COLO668 (cell line): Measurements from ENCODE around the gene TRAT1.

Source experiments
- DNase-seq: peaks from one replicate; lab custom pipeline; 2025; ENCODE audit not compliant: unreplicated experiment; lab: John Stamatoyannopoulos, UW

The TRAT1 gene

DNA sequence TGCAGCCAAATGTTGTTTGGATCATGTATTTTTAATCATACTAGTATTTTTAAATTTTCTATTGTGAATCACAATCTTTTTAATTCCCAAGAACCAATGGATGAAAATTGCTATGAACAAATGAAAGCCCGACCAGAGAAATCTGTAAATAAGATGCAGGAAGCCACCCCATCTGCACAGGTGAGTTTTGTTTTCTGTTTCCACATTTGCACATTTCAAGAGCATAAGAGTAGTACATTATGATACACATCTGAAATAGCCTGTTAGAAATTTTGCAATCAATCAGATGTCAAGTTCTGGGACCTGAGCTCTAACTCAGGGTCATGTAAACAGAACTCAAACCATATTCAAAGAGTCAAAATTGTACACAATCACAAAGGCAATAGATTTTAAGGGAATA, 26.5 kb downstream of the TRAT1 start:
- DNase-seq, result no peak

DNA sequence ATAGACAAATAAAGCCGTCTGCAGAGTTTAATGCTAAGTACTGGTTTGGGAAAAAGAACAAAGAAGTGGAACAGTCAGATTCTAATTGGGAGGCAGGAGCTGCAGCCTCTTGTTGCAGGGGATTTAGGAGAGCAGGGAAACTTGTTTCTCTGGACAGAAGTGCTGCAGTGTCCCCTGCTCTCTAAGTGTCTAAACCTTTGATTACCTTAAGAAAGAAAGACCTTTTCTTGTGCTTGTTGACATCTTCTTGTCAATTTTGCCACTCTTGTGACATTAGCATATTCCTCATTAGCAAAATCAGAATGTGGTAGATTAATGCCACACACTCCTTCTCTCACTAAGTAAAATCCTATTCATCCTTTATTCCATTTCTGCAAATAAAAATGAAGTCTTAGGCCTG, 38.8 kb downstream of the TRAT1 start:
- DNase-seq, result no peak

DNA sequence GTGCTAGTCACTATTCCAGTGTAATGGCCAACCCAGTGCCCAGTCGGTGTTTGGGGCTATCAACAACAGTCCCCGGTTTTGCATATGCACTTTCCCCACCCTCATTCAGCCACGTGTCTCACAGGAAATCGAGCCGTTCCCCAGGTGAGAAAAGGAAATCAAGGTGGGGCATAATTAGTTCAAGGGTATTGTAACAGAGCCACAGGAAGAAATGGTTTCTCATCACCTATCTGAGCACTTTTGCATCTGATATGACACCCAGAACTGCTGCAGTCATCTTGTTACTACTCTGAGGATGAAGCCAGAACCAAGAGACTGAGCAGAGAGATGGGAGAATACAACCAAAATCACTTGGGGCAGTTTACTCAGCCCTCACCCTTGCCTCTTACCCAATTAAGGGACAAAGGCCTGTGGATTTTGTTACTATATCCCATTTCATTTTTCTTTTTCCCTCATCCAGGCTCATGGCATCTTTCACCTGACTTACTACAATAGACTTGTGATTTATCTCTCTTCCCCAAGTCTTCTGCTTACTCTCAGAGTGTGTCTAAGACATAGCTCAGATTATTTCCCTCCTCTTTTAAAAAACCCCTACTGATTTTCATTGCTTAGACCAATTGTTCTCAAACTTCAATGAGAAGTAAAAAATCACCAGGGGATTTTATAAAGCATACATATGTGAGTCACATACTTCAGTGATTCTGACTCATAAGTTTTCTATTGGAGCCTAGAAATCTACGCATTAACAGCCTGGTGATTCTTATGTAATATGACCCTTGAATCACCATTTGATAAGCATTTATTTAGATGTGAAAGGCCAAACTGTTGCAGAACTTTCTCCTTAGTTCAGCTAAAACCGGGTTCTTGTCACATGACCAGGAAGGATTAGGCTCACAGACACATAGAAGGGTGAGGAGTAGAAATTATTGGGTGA, 40.5 kb downstream of the TRAT1 start:
- no peak for DNase-seq

DNA sequence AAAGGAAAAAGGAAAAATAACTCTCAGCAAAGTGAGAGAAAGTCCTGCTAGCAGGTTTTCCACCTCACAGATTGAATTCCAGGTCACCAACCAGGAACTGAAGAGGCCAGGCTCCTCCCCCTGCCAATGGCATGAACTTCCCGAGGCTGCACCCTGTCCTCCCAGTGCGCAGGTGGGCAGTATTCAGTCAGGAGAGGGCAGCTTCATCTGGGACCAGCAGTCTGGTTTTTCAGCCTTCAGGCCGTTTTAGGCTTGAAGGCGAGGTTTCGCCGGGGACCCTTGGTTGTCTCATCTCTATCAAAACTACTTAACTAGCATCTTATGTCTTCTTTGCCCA, 41.2 kb downstream of the TRAT1 start:
- DNase-seq, result no peak

DNA sequence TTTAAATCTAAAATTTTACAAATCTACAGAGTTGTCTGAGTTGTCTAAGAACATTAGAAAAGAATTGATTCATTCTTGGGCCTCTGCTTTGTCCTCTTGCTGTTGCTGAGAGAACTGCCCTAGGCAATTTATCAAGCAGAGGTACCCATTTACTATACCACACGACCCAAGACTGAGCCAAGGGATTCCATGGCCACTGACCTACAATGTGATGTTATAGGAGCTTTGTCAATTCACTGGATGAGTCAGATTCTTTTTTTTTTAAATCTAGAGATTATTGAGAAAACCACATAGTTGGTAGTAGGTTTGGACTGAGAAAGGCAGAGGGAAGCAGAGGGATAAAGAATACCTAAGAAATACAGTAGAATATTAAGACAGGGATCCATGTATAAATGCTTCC, 55.3 kb downstream of the TRAT1 start:
- no peak for DNase-seq

DNA sequence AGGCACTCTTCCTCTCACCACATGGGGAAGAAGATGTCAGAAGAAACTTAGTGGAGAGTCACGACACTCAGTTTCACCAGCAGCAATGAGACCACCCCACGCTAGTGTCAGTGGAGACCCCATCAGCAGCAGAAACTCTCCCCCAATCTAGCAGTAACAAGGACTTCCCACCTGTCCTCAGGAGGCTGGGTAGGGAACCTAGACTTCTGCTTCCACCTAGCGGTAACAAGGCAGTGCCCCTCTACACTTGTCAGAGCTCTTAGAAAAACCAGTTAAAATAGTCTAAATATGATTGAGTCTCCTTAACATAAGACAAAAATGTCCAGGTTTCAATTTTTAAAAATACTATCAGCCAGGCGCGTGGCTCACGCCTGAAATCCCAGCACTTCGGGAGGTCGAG, 57.3 kb downstream of the TRAT1 start:
- no peak for DNase-seq

DNA sequence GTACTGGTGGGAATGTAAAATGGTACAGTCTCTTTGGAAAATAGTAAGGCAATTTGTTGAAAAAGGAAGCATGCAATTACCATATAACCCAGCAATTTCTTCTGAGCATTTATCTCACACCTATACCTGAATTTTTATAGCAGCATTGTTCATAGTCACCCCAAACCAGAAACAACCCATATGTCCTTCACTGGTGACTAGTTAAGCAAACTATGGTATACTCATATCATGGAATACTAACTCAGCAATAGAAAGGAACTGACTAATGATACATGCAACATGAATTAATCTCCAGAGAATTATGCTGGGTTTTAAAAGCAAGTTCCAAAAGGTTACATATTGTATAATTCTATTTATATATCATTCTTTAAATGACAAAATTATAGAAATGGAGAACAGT, 60.2 kb downstream of the TRAT1 start:
- DNase-seq, result no peak

DNA sequence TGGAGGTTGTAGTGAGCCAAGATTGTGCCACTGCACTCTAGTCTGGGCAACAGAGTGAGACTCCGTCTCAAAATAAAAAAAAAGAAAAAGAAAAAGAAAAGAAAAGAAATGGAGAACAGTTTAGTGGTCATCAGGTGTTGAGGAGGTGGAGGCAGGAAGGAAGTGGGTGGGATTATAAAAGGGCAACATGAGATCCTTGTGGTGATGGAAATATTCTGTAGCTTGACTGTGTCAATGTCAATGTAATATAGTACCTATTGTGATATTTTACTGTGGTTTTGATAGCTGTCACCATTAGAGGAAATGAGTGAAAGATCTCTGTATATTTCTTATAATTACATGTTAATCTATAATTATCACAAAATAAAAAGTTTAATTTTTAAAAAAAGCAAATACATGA, 60.8 kb downstream of the TRAT1 start:
- DNase-seq, result no peak

DNA sequence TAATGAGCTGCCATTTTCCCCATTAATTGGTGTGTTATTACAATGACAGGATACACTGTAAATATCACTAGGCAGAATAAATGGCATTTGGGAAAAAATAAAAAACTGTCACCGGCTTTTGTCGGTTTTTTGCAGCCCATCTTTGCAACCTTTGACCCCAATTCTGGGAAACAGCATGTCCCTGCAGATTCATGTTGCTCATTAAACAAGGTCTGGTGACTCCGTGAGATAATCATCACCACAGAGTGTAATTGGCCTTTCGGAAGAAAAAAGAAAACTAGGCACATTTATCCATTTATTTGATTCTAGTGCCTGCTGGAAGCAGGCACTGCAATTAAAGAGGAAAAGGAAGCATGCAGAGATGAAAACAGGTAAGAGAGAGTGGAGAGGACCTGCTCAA, 64.5 kb downstream of the TRAT1 start:
- no peak for DNase-seq

DNA sequence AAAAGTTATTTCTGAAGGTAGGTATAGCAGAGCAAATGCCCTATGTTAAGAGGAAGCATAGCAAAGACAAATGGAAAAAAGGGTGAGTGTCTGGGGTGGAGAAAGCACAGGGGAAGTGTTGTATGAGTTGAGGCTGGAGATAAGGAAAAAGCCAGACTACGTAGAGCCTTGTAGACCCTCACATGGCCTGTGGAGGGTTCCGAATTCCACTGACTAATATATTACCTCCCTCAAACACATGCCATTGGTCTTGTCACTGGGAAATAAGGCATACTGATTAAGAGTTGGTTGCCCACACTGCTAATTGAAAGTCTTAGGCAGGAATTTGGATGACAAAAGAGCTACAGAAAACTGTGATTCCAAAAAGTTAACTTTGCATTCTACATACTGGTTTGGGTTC, 65.2 kb downstream of the TRAT1 start:
- DNase-seq, result no peak

DNA sequence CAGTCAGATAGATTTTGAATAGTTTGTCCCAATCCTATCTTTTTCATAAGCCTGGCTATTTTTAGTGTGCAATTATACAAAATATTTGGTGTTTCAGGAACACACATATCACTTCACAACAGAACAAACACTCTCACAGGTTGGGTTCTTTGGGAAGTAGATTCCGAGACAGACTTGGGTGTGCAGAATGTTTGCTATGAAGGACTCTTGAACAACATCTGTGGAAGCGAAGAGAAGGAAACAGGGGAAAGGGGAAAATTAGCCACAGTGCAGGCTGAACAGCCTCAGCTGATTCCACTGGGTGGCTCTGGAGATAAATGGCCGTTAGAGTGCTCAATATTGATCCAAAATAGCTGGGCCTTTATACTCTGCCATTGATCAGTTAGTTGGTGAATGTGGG, 69.2 kb downstream of the TRAT1 start:
- no peak for DNase-seq

DNA sequence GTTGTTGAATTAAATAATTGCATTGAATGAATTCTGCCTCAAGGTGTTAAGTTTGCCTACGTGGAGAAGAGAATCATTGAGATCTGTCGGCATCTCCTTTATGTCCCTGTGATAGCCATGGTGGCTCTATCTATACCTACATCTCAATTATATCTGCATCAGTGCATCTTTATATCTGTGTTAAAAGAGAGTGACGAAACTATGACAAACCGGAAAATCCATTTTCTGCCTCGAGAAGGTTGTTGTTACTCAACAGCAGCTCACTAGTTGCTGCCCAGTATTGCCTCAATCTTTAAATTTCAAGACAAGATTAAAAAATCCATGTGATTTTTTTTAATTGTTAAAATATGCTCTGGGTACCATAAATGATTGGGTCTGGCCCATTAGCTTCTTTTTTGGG, 72.4 kb downstream of the TRAT1 start:
- no peak for DNase-seq

DNA sequence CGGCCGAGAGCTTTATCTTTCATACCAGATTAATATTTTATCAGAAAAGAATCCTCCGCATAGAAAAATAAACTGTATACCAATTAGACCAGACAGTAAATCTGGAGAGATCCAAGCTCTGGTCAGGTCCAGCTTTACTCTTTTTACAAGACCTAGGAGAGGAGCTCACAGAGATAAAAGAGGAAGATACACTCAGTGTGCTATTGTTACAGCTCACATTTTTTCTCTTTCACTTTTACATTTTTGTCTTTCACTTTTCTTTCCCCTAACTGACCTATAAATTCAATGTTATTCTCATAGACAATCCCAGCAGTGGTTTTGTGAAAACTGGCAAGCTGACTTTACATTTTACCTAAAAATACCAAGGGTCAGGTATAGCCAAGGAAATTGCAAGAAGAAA, 75.3 kb downstream of the TRAT1 start:
- DNase-seq, result no peak

DNA sequence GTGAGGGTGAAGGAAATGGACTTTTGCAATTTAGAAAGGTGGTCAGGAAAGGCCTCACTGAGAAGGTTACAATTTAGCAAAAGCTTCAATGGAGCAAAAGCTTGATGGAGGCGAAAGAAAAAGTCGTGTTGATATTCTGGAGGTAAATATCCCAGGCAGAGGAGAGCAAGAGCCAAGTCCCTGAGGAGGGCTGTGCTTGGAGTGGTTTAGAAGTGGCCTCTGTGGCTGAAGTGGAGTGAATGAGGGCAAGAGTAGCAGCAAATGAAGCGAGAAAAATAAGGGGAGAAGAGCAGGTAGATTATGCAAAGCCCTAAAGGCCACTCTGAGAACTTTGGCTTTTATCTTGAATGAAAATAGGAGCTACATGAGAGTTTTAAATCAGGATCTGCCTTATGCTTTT, 76.9 kb downstream of the TRAT1 start:
- no peak for DNase-seq
